OCI-M2 (cell line): ENCODE results near the gene SUMO1.

Experiments used
- DNase-seq: peaks from one replicate; lab custom pipeline; 2025; ENCODE audit not compliant: unreplicated experiment; lab: John Stamatoyannopoulos, UW

SUMO1 gene

GRCh38 chr2:202201220-202202160 lies 36.9 kb downstream of the SUMO1 start:
- DNase-seq, result no peak

GRCh38 chr2:202196727-202197126 lies 41.7 kb downstream of the SUMO1 start:
- no peak for DNase-seq

GRCh38 chr2:202194418-202194817 lies 44.0 kb downstream of the SUMO1 start:
- no peak for DNase-seq

GRCh38 chr2:202193881-202194353 lies 44.5 kb downstream of the SUMO1 start:
- no peak for DNase-seq

- DNase-seq, result no peak
These were observed 45.1 kb downstream of the SUMO1 start for GRCh38 chr2:202193305-202193704.

- DNase-seq, result no peak
These were observed 50.8 kb downstream of the SUMO1 start for GRCh38 chr2:202187570-202187969.

GRCh38 chr2:202186641-202187202 lies 51.7 kb downstream of the SUMO1 start:
- no peak for DNase-seq

- no peak for DNase-seq
These were observed 53.2 kb downstream of the SUMO1 start for GRCh38 chr2:202185156-202185555.

GRCh38 chr2:202184557-202184956 lies 53.8 kb downstream of the SUMO1 start:
- no peak for DNase-seq

GRCh38 chr2:202178346-202178958 lies 59.9 kb downstream of the SUMO1 start:
- no peak for DNase-seq

GRCh38 chr2:202172439-202173211 lies 65.8 kb downstream of the SUMO1 start:
- no peak for DNase-seq

- no peak for DNase-seq
These were observed 67.1 kb downstream of the SUMO1 start for GRCh38 chr2:202171241-202171825.

GRCh38 chr2:202169832-202170424 lies 68.5 kb downstream of the SUMO1 start:
- DNase-seq, result no peak

- DNase-seq, result no peak
These were observed 69.3 kb downstream of the SUMO1 start for GRCh38 chr2:202169131-202169530.

- no peak for DNase-seq
These were observed 72.5 kb downstream of the SUMO1 start for GRCh38 chr2:202165945-202166344.

GRCh38 chr2:202165208-202165607 lies 73.2 kb downstream of the SUMO1 start:
- DNase-seq, result no peak

GRCh38 chr2:202164411-202164810 lies 74.0 kb downstream of the SUMO1 start:
- no peak for DNase-seq

- DNase-seq, result no peak
These were observed 77.1 kb downstream of the SUMO1 start for GRCh38 chr2:202161151-202161835.

- DNase-seq, result no peak
These were observed 79.6 kb downstream of the SUMO1 start for GRCh38 chr2:202158796-202159195.
